ENCODE data around the gene RAB24.

DNA sequence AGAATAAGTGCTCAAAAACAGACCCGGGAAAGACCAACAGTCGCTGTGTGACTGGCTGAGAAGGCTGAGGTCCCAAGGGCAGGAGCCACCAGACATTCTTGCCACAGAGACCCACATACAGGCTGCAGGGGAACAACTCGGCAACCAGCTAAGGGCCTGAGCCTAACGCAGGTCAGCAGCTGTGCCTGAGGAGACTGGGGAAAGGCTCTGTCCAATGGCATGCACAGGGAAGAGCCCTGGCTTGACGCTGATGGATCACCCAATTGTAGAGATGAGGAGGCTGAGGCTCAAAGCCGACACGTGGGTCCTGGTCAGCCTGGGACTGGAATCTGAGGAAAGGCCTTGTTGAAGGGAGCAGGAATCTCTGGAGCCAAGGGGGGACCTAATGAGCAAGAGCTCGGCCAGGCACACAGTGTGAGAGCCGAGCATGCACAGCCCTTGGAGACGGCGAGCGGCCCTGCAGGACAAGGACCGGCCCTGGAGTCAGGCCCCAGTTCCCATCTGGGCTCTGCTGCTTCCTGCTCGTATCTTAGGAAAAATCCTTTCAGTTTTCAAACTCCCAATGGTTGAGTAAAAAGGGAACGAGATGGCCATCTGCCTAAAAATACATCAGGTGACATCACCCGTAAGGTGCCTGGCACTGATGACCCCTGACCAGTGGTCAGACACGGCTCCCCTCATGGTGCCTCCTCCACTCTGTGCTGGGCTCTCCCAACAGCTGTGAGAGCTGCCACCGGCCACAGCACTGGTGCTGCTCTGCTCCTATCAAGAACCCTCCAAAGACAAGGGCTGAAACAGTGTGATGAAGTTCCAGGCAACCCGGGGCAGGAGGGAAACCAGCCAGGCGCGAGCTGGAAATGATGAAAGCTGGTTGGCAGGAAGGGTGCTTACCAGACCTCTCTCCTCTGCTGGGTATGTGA, 31.5 kb upstream of the RAB24 start:
- TF ChIP-seq POLR2AphosphoS5 (IDR thresholded peaks at IDR 0.05) (no peak), CTCF (IDR thresholded peaks at IDR 0.05) (no peak), POLR2A (IDR thresholded peaks at IDR 0.05; ENCODE audit: low read depth) (no peak)

Data from esophagus muscularis mucosa (tissue), 3 donors.